Smooth muscle cell (in vitro differentiated cells): ENCODE results near the gene IGSF21. TPM values are rescaled to one million over a fixed set of nuclear protein-coding genes. Genes with fewer than 3 reads are reported as not detected.

Source experiments
- DNase-seq: peaks from one replicate; lab custom pipeline; 2025; ENCODE audit not compliant: unreplicated experiment; lab: John Stamatoyannopoulos, UW
- H2AFZ ChIP-seq: fragments of 200-600 bp; sonication (generic); 2 replicates; pipeline ENCODE4 v1.6.0; 2016; ENCODE audit warnings: antibody characterized with exemption, low read depth, mild to moderate bottlenecking
- H3F3A ChIP-seq: fragments of 200-600 bp; sonication (generic); 2 replicates; pipeline ENCODE4 v1.6.0; 2017; ENCODE audit warnings: antibody characterized with exemption, low read depth
- H3K27ac ChIP-seq: fragments of 200-600 bp; sonication (generic); 2 replicates; pipeline ENCODE4 v1.5.1; 2016; ENCODE audit warnings: low read depth, mild to moderate bottlenecking
- H3K27me3 ChIP-seq: fragments of 200-600 bp; sonication (generic); 2 replicates; pipeline ENCODE4 v1.6.1; 2016; ENCODE audit warnings: low read depth, mild to moderate bottlenecking
- H3K36me3 ChIP-seq: fragments of 200-600 bp; sonication (generic); 2 replicates; pipeline ENCODE4 v1.5.1; 2016; ENCODE audit warnings: low read depth
- H3K4me1 ChIP-seq: fragments of 200-600 bp; sonication (generic); 2 replicates; pipeline ENCODE4 v1.5.1; 2016; ENCODE audit warnings: low read depth
- H3K4me2 ChIP-seq: fragments of 200-600 bp; sonication (generic); 2 replicates; pipeline ENCODE4 v1.6.0; 2016; ENCODE audit warnings: mild to moderate bottlenecking
- H3K4me3 ChIP-seq: fragments of 200-600 bp; sonication (generic); 2 replicates; pipeline ENCODE4 v1.5.1; 2016; ENCODE audit warnings: mild to moderate bottlenecking
- H3K79me2 ChIP-seq: fragments of 200-600 bp; sonication (generic); 2 replicates; pipeline ENCODE4 v1.6.0; 2016; ENCODE audit warnings: low read depth, mild to moderate bottlenecking
- H3K9ac ChIP-seq: fragments of 200-600 bp; sonication (generic); 2 replicates; pipeline ENCODE4 v1.6.0; 2016; ENCODE audit warnings: low read depth
- H3K9me3 ChIP-seq: fragments of 200-600 bp; sonication (generic); replicated peaks from 2 replicates; pipeline ENCODE4 v1.5.1; 2016; ENCODE audit warnings: low read depth
- H4K20me1 ChIP-seq: fragments of 200-600 bp; sonication (generic); 2 replicates; pipeline ENCODE4 v1.6.0; 2016; ENCODE audit warnings: low read depth
- CTCF ChIP-seq: fragments of 200-600 bp; sonication (generic); IDR thresholded peaks from 2 replicates; pipeline ENCODE4 v1.5.1; 2017; ENCODE audit warnings: borderline replicate concordance, mild to moderate bottlenecking, antibody characterized with exemption; ENCODE audit not compliant: insufficient read depth, poor library complexity, severe bottlenecking
- WGBS: methylation state at CpG from one replicate; pipeline ENCODE4 v1.1.7; 2016; ENCODE audit warnings: low lambda C conversion rate; 5-methylcytosine and 5-hydroxymethylcytosine counted together
- polyA plus RNA-seq: library from polyadenylated mRNA; unstranded; fragments of >200 nt; fragmentation: Nextera tagmentation; extraction: Ambion mirVana; gene quantifications from 2 replicates; pipeline ENCODE4 v1.2.1, GENCODE V29; 2016
- total RNA-seq: library from RNA; depleted of rRNA; stranded (reverse); fragments of >200 nt; gene quantifications from 2 replicates; pipeline ENCODE4 v1.2.3, GENCODE V29; 2014

The IGSF21 gene
- total and polyA plus RNA-seq, 2 experiments from 2014 or later: not detected

- Histone ChIP-seq H3K79me2 (no peaks in the 10 kb centered on the region), H2AFZ (no peak overlapping the region), H3K27me3 (peaks cover 6% of the 10 kb centered on the region), H3K4me3 (no peak overlapping the region), H3F3A (no peaks in the 10 kb centered on the region), H3K27ac (no peak overlapping the region), H3K4me1 (no peaks in the 10 kb centered on the region), H3K9me3 (no peaks in the 10 kb centered on the region), H3K4me2 (no peak overlapping the region), H3K36me3 (no peaks in the 10 kb centered on the region), H3K9ac (no peak overlapping the region), H4K20me1 (no peaks in the 10 kb centered on the region)
- WGBS: 92% methylated on average over 8 of the region's 8 CpGs
- no peak for DNase-seq
- no peak for TF ChIP-seq CTCF
These were observed 32.8 kb downstream of the IGSF21 start for GRCh38 chr1:18140411-18140810.

GRCh38 chr1:18141661-18142060 lies 34.1 kb downstream of the IGSF21 start:
- 94% methylated on average over 6 of the region's 6 CpGs for WGBS
- no peak for TF ChIP-seq CTCF

GRCh38 chr1:18142471-18142870 lies 34.9 kb downstream of the IGSF21 start:
- no peak overlapping the region for H3K27ac ChIP-seq
- H3K79me2 ChIP-seq: no peaks in the 10 kb centered on the region
- H3K36me3 ChIP-seq: no peaks in the 10 kb centered on the region
- no peaks in the 10 kb centered on the region for H3K4me1 ChIP-seq
- H4K20me1 ChIP-seq: no peaks in the 10 kb centered on the region
- H3K27me3 ChIP-seq: peaks cover 6% of the 10 kb centered on the region
- 82% methylated on average over 6 of the region's 6 CpGs for WGBS
- no peak overlapping the region for H3K9ac ChIP-seq
- H2AFZ ChIP-seq: no peak overlapping the region
- H3K4me3 ChIP-seq: no peak overlapping the region
- no peaks in the 10 kb centered on the region for H3K9me3 ChIP-seq
- no peak for DNase-seq
- no peak overlapping the region for H3K4me2 ChIP-seq
- H3F3A ChIP-seq: no peaks in the 10 kb centered on the region
- TF ChIP-seq CTCF: no peak

More at GRCh38 chr1:18141661-18142060, 34.1 kb downstream of the IGSF21 start:
- Histone ChIP-seq H3K27ac (no peak overlapping the region), H3K4me2 (no peak overlapping the region), H4K20me1 (no peaks in the 10 kb centered on the region), H3K36me3 (no peaks in the 10 kb centered on the region), H3K9ac (no peak overlapping the region), H3F3A (no peaks in the 10 kb centered on the region), H3K4me1 (no peaks in the 10 kb centered on the region), H3K9me3 (no peaks in the 10 kb centered on the region), H3K27me3 (peaks cover 6% of the 10 kb centered on the region), H3K4me3 (no peak overlapping the region), H2AFZ (no peak overlapping the region), H3K79me2 (no peaks in the 10 kb centered on the region)
- no peak for DNase-seq

- Histone ChIP-seq H3K79me2 (no peaks in the 10 kb centered on the region), H3K4me1 (no peaks in the 10 kb centered on the region), H3K36me3 (no peaks in the 10 kb centered on the region), H3K9me3 (no peaks in the 10 kb centered on the region), H3K27ac (no peak overlapping the region), H3F3A (no peaks in the 10 kb centered on the region), H3K4me3 (no peak overlapping the region), H3K4me2 (no peak overlapping the region), H3K27me3 (peaks cover 6% of the 10 kb centered on the region), H3K9ac (no peak overlapping the region), H2AFZ (no peak overlapping the region), H4K20me1 (no peaks in the 10 kb centered on the region)
- DNase-seq: no peak
- no peak for TF ChIP-seq CTCF
- WGBS: 85% methylated on average over 5 of the region's 8 CpGs
These were observed 35.4 kb downstream of the IGSF21 start for GRCh38 chr1:18142969-18143368.
